SHP77 treated with DMSO at 0.1 percent for 48 hours (cell line): ENCODE data around the gene VEGFA.

Experiments used
- DNase-seq: peaks from one replicate; lab custom pipeline; 2025; lab: John Stamatoyannopoulos, UW

Gene VEGFA

DNA sequence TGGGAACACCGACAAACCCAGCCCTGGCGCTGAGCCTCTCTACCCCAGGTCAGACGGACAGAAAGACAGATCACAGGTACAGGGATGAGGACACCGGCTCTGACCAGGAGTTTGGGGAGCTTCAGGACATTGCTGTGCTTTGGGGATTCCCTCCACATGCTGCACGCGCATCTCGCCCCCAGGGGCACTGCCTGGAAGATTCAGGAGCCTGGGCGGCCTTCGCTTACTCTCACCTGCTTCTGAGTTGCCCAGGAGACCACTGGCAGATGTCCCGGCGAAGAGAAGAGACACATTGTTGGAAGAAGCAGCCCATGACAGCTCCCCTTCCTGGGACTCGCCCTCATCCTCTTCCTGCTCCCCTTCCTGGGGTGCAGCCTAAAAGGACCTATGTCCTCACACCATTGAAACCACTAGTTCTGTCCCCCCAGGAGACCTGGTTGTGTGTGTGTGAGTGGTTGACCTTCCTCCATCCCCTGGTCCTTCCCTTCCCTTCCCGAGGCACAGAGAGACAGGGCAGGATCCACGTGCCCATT, 15.3 kb downstream of the VEGFA start:
- no peak for DNase-seq

GRCh38 chr6:43785904-43786303, 15.9 kb downstream of the VEGFA start:
- DNase-seq: no peak

- no peak for DNase-seq
These were observed 16.8 kb downstream of the VEGFA start for GRCh38 chr6:43786664-43787329.

- DNase-seq: no peak
These were observed 18.3 kb downstream of the VEGFA start for GRCh38 chr6:43788301-43788700.

DNA sequence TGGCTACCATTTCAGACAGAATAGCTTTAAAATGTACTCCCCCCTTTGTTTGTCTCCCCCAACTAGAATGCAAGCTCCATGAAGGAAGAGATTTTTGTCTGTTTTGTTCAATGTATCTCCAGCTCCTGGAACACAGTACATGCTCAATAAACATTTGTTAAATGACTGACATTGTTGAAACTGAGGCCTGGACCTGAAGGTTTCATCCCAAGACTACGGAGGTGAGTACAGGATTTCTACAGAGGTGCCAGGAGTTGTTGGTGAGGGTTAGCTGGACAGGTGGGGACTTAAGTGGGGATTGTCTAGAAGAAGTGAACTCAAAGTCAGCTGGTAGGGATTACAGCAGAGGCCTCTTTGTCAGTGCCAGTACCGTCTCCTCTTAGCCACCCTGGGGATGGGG, 19.4 kb downstream of the VEGFA start:
- DNase-seq: no peak

GRCh38 chr6:43790031-43790430, 20.0 kb downstream of the VEGFA start:
- no peak for DNase-seq

- DNase-seq: no peak
These were observed 21.9 kb downstream of the VEGFA start for GRCh38 chr6:43791745-43792422.

- no peak for DNase-seq
These were observed 23.3 kb downstream of the VEGFA start for GRCh38 chr6:43793154-43793874.

DNA sequence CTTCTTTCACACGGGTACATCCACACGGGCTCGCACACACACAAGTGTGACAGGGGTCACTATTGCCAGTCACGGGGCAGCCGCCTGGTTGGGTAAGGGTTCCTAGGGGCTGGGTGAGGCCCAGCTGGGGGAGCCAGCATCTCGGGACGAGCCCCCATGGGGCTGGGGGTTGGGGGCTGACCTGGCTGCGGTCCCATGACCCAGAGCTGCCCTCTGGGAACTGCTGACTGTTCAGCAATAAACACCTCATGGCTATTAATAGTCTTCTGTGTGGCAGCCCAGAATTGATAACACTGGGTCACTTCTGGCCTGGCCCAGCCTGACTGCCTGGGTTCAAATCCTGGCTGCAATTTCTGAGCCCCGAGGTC, 23.8 kb downstream of the VEGFA start:
- no peak for DNase-seq

DNA sequence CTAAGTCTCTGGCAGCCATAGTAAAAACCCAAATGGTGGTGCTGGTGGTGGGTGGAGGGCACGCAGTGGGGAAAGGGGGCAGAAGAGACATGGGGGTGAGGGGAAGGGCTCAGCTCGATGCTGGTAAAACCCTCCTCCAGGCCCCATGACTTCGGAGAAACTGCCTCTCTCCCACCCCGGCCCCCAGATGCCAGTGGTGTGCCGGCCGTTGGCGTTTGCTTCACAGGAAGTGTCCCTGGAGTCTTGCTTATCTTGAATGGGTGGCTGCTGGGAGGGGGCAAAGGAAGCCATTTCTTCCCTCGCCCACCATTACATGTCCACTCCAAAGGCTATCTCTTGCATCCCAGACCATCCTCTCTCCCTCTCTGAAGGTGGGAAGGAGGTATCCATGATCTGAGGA, 25.4 kb downstream of the VEGFA start:
- DNase-seq: no peak

GRCh38 chr6:43796168-43796567, 26.2 kb downstream of the VEGFA start:
- no peak for DNase-seq

- no peak for DNase-seq
These were observed 27.2 kb downstream of the VEGFA start for GRCh38 chr6:43796903-43797890.

DNA sequence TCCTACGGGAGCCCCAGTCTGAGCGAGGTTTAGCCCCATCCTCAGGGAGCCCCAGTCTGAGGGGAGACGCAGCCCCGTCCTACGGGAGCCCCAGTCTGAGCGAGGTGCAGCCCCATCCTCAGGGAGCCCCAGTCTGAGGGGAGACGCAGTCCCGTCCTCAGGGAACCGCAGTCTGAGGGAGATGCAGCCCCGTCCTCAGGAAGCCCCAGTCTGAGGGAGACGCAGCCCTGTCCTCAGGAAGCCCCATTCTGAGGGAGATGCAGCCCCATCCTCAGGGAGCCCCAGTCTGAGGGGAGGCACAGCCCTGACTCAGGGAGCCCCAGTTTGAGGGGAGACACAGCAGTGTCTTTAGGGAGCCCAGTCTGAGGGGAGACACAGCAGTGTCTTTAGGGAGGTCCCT, 27.9 kb downstream of the VEGFA start:
- no peak for DNase-seq

GRCh38 chr6:43798688-43799444, 28.9 kb downstream of the VEGFA start:
- DNase-seq: no peak

- no peak for DNase-seq
These were observed 29.7 kb downstream of the VEGFA start for GRCh38 chr6:43799551-43800297.

- no peak for DNase-seq
These were observed 30.2 kb downstream of the VEGFA start for GRCh38 chr6:43800298-43800623.

- DNase-seq: no peak
These were observed 30.9 kb downstream of the VEGFA start for GRCh38 chr6:43800746-43801494.

GRCh38 chr6:43801495-43802181, 31.6 kb downstream of the VEGFA start:
- DNase-seq: no peak
